GM21723 (cell line): ENCODE results near the gene RCN2.
"Not testable (repeated sequence)": the region's sequence is repeated elsewhere in the genome, so short reads cannot be mapped to it uniquely, and the experiment has no call there.

ENCODE experiments used
- ATAC-seq: cut with Tn5 transposase; IDR thresholded peaks from one replicate; pipeline ENCODE4 v1.9.1; 2021; ENCODE audit warnings: mild to moderate bottlenecking, moderate library complexity; ENCODE audit not compliant: unreplicated experiment

RCN2 gene, protein sequence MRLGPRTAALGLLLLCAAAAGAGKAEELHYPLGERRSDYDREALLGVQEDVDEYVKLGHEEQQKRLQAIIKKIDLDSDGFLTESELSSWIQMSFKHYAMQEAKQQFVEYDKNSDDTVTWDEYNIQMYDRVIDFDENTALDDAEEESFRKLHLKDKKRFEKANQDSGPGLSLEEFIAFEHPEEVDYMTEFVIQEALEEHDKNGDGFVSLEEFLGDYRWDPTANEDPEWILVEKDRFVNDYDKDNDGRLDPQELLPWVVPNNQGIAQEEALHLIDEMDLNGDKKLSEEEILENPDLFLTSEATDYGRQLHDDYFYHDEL

GRCh38 chr15:76931397-76932134, at the start of gene RCN2:
RCN2 (plus strand) TSS chr15:76931749; CDS start chr15:76931842, 93 bp downstream.
- ATAC-seq = peak; percentile 97

GRCh38 chr15:76885212-76885611, 46.3 kb upstream of the RCN2 start:
- ATAC-seq = no peak

DNA sequence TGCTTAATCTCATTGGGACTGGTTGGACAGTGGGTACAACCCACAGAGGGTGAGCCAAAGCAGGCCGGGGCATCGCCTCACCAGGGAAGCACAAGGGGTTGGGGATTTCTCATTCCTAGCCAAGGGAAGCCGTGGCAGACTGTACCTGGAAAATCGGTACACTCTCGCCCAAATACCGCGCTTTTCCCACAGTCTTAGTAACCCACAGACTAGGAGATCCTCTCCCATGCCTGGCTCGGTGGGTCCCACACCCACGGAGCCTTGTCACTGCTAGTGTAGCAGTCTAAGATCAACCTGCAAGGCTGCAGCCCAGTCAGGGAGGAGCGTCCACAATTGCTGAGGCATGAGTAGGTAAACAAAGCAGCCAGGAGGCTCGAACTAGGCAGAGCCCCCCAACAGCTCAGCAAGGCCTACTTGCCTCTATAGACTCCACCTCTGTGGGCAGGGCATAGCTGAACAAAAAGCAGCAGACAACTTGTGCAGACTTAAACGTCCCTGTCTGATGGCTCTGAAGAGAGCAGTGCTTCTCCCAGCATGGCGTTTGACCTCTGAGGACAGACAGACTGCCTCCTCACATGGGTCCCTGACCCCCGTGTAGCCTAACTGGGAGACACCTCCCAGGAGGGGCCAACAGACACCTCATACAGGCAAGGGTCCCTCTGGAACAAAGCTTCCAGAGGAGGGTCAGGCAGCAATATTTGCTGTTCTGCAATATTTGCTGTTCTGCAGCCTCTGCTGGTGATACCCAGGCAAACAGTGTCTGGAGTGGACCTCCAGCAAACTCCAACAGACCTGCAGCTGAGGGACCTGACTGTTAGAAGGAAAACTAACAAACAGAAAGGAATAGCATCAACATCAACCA, 44.0 kb upstream of the RCN2 start:
- ATAC-seq = not testable (repeated sequence)

DNA sequence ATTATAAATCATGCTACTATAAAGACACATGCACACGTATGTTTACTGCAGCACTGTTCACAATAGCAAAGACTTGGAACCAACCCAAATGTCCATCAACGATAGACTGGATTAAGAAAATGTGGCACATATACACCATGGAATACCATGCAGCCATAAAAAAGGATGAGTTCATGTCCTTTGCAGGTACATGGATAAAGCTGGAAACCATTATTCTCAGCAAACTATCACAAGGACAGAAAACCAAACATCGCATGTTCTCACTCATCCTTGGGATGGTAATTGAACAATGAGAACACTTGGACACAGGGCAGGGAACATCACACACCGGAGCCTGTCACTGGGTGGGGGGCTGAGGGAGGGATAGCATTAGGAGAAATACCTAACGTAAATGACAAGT, 38.7 kb upstream of the RCN2 start:
- not testable (repeated sequence) for ATAC-seq

GRCh38 chr15:76894174-76894573, 37.4 kb upstream of the RCN2 start:
- ATAC-seq = no peak

DNA sequence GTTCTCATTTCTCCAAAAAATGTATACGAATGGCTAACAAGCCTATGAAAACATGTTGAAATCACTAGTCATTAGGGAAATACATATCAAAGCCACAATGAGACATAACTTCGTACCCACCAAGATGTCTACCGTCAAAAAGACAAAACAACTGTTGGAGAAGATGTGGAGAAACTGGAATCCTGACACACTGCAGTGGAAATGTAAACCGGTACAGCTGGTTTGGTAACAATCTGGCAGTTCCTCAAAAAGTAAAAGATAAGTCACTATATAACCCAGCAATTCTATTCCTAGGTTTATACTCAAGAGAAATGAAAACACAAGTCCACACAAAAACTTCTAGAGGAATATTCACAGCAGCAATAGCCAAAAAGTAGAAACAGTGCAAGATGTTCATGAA, 33.4 kb upstream of the RCN2 start:
- no peak for ATAC-seq

DNA sequence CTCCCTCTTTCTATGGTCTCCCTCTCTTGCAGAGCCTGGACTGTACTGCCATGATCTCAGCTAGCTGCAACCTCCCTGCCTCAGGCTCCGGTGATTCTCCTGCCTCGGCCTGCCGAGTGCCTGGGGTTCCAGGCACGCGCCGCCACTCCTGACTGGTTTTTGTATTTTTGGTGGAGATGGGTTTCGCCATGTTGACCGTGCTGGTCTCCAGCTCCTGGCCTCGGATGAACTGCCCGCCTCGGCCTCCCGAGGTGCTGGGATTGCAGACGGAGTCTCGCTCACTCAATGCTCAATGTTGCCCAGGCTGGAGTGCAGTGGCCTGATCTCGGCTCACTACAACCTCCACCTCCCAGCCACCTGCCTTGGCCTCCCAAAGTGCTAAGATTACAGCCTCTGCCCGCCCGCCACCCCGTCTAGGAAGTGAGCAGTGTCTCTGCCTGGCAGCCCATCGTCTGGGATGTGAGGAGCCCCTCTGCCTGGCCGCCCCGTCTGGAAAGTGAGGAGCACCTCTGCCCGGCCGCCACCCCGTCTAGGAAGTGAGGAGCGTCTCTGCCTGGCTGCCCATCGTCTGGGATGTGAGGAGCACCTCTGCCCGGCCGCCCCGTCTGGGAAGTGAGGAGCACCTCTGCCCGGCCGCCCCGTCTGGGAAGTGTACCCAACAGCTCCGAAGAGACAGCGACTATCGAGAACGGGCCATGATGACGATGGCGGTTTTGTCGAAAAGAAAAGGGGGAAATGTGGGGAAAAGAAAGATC, 32.2 kb upstream of the RCN2 start:
- ATAC-seq = not testable (repeated sequence)

- not testable (repeated sequence) for ATAC-seq
These were observed 31.6 kb upstream of the RCN2 start for GRCh38 chr15:76899931-76900310.

DNA sequence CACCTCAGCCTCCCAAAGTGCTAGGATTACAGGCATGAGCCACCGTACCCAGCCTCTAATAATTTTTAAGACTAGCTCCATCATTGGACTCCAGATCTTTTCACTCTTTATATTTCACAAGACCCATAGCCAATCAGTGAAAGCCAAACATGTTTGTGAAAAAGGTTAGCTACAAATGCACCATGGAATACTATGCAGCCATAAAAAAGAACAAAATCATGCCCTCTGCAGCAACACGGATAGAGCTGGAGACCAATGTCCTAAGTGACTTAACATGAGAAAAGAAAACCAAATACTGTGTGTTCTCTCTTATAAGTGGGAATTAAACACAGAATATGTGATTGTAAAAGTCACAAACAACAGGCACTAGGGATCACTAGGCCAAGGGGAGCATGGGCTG, 29.6 kb upstream of the RCN2 start:
- ATAC-seq = no peak

DNA sequence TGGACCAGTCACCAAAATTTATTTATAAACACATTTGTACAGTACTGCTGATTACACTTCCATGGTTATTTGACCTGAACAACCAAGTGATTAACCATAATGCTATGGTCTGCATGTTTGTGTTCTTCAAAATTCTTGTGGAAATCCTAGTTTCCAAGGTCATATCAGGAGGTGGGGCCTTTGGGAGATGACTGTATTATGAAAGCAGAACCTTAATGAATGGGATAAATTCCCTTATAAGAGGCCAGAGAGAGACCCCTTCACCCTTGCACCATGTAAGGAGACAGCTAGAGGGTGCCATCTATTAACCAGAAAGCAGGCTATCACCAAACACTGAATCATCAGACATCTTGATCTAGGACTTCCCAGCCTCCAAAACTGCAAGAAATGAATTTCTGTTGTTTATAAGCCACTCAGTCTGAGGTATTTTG, 28.3 kb upstream of the RCN2 start:
- no peak for ATAC-seq

- peak; percentile 12 for ATAC-seq
These were observed 27.0 kb upstream of the RCN2 start for GRCh38 chr15:76904461-76905012.

DNA sequence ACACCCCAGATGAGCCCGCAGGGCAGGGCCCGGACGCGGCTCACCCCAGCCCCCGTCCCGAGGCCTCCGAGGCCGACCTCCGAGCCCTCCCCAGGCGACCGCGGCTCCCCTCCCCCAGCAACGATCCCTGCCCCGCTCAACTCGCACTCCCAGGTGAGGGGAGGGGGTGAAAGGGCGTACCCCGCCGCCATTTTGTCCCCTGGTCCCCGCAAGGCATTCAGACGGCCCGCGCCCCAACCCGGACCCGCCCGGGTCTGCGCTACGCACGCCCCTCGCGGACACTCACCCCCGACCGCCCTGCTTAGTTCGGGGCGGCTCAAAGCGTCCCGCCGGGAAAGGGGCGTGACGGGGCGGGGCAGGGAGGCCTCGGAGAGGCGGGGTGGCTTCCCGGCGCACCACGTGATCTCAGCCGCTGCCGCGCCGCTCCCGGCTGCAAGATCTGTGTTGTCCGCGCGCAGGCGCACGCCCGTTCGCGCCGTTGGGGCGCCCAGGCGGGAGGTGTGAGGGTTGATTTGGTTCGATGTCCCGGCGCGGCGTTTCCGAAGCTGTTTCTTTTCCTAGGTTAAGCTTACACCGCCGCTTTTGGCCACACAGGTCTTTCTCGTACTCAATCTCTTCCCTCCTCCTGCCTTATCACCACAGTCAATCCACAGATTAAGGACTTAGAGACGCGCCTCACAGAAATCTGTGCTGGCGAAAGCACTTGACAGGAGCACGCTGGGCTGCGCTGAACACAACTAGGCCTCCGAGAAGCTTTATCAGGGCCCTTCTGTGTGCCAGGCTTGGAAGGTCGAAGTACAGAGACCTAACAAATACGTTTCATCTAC, 26.3 kb upstream of the RCN2 start, which contains the start of gene SCAPER:
TSS of gene SCAPER (minus strand) at position 328 of the 827 bp plus-strand sequence. CDS start 21,523 bp downstream, outside the sequence.
- peak; percentile 85 for ATAC-seq

DNA sequence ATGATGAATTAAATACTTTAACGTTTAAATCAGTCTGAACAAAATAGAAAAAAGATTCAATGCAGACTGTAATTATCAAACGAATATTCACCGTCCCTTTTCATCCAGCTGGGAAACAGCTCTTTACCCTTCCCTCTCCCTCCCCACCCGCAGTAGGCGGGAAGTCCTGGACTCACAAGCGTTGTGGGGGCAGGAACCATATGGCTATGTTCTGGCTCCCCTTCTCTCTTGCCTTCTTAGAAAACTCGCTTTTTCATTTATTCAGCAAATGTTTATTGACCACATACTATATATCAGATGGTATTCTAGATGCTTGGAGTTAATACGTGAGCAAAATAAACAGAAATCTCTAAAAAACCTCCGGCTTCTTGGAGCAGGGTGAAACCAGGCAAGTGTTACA, 25.7 kb upstream of the RCN2 start:
- ATAC-seq = no peak

DNA sequence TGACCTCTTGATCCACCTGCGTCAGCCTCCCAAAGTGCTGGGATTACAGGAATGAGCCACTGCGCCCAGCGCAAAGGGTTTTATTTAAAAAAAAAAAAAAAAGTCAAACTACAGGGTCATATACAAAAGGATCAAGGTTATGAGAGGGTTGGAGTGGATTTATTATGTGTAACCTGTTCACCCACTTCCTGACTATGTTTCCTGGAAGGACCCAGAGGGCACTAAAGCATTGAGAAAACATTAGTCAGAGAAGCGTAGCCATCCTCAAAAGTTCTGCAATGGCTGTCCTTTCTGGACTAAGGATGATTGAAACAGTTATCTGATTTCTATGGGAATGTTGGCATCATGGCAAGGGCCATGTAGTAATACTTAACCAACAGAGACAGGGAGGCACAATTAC, 19.1 kb upstream of the RCN2 start:
- no peak for ATAC-seq

DNA sequence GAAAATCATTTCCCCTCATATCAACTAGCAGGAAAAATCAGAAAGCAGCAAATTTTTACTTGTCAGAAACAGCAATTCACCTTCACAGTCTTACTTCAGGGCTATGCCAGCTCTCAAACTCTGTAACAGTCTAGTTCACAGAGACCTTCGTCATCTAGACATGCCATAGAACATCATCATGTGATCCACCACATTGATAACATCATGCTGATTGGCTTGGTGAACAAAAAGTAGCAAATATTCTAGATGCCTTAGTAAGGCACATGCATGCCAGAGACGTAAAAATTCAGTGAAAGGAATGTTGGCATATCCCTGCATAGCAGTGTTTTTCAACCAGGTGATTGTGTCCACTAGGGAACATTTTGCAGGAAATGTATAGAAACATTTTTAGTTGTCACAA, 17.8 kb upstream of the RCN2 start:
- ATAC-seq = no peak

DNA sequence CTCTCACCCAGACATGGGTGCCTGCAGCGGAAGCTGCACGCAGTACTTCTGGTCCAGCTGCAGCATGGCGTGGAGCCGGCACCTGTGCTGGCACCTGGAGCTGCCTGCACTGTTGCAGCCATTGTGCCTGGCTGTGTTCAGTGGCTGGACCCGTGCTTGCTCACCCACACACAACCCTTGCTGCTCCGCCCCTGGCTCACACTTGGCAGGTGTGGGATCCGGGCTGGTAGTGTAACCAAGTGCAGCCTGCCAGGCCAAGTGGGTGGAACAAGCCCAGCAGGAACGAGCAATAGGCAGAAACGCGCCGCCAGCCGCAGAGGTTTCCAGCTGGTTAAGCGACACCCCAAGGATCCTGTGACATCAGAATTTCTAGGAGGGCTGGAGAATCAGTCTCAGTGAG, 15.2 kb upstream of the RCN2 start:
- no peak for ATAC-seq

DNA sequence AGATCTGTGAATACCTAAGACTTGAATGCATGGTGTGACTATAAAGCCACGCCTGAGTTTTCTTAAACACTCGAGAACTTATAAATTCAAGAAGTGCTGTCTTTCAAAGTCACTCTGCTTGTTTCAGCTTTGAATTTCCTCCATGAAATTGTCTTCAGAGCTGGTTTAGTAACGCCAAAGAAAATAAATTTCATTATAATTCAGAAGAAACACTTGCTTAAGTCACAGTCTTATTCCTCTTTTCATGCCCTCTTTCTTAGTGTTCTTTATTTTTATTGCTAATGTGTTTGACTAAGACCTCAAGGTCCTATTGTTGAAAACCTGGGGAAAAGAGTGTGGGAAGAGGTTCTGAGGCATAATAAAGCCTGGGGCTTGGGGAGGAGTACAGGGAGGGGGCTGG, 3.3 kb upstream of the RCN2 start:
- no peak for ATAC-seq

DNA sequence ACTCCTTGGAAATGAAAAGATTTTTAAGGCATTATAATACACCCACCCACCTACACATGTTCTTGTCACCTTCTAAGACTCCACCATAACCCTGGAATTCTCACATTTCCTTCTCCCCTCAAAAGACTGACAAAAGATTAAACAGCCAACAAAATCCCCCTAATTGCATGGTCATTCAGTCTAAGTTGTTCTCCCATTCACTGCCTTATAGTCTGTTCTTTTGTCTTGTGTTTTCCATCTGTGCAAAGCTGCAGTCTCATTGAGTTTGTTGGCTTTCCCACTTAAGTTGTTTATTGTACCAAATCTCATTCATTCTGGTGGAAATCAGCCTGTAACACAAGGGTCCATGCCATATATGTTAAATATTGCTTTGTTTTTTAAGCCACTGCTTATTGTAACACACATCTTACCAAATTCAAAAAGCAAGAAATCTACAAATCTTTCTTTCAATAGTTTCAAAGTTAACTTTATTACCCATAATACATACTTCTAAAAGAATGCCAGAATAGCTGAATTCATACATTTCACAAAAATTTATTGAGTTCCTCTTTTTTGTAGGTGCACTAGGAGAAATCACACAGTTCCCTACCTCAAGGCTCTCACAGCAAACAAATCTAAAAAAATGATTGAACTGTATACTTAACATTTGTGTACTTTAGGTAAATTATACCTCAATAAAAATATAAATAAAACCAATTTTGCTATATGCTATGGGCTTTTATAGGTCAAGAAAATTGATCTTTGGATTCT, 2.4 kb upstream of the RCN2 start:
- no peak for ATAC-seq
